ENCODE data around the gene NPHS2.
A peak's percentile ranks its signal among the peaks of the same experiment; 100 is the strongest.
"Not testable (repeated sequence)": the region's sequence is repeated elsewhere in the genome, so short reads cannot be mapped to it uniquely, and the experiment has no call there.

NPHS2 gene

GRCh38 chr1:179558078-179558477, 17.7 kb downstream of the NPHS2 start:
- DNase-seq (no peak), ATAC-seq (peak; percentile 58)
- H3K9me3 Mint-ChIP-seq = no peaks in the 10 kb centered on the region
- H3K4me3 Mint-ChIP-seq = no peak overlapping the region
- H3K27me3 Mint-ChIP-seq = peaks cover 14% of the 10 kb centered on the region
- no peak overlapping the region for H3K27ac Mint-ChIP-seq
- no peaks in the 10 kb centered on the region for H3K4me1 Mint-ChIP-seq

GRCh38 chr1:179554427-179554826, 21.3 kb downstream of the NPHS2 start:
- Mint-ChIP-seq H3K4me1 (peaks cover 8% of the 10 kb centered on the region), H3K9me3 (no peaks in the 10 kb centered on the region), H3K4me3 (no peak overlapping the region), H3K27ac (no peak overlapping the region), H3K27me3 (peaks cover 14% of the 10 kb centered on the region)
- ATAC-seq = no peak
- DNase-seq = no peak

GRCh38 chr1:179550746-179551682, 24.7 kb downstream of the NPHS2 start:
- H3K4me1 Mint-ChIP-seq = peaks cover 8% of the 10 kb centered on the region
- peak overlapping the region in 1 of 2 donors; percentile 64 for H3K27ac Mint-ChIP-seq
- no peaks in the 10 kb centered on the region for H3K9me3 Mint-ChIP-seq
- ATAC-seq (peak; percentile 31), DNase-seq (no peak)
- no peak overlapping the region for H3K4me3 Mint-ChIP-seq
- H3K27me3 Mint-ChIP-seq = peaks cover 8% of the 10 kb centered on the region

GRCh38 chr1:179549368-179549700, 26.4 kb downstream of the NPHS2 start:
- Mint-ChIP-seq H3K27me3 (no peaks in the 10 kb centered on the region), H3K4me1 (peaks cover 8% of the 10 kb centered on the region), H3K27ac (no peak overlapping the region), H3K4me3 (no peak overlapping the region), H3K9me3 (no peaks in the 10 kb centered on the region)
- DNase-seq (no peak), ATAC-seq (no peak)

GRCh38 chr1:179548666-179549367, 26.9 kb downstream of the NPHS2 start:
- Mint-ChIP-seq H3K9me3 (no peaks in the 10 kb centered on the region), H3K27me3 (no peaks in the 10 kb centered on the region), H3K27ac (no peak overlapping the region), H3K4me1 (peaks cover 8% of the 10 kb centered on the region), H3K4me3 (no peak overlapping the region)
- DNase-seq = no peak
- ATAC-seq = no peak

- ATAC-seq (no peak), DNase-seq (no peak)
- Mint-ChIP-seq H3K4me1 (peaks cover 8% of the 10 kb centered on the region), H3K27me3 (peaks cover 7% of the 10 kb centered on the region), H3K27ac (no peak overlapping the region), H3K9me3 (no peaks in the 10 kb centered on the region), H3K4me3 (no peak overlapping the region)
Measured at GRCh38 chr1:179547021-179547535, 28.7 kb downstream of the NPHS2 start.

- no peak overlapping the region for H3K27ac Mint-ChIP-seq
- no peak overlapping the region for H3K4me3 Mint-ChIP-seq
- no peaks in the 10 kb centered on the region for H3K9me3 Mint-ChIP-seq
- no peaks in the 10 kb centered on the region for H3K4me1 Mint-ChIP-seq
- DNase-seq (no peak), ATAC-seq (no peak)
- peaks cover 7% of the 10 kb centered on the region for H3K27me3 Mint-ChIP-seq
Measured at GRCh38 chr1:179545321-179545720, 30.4 kb downstream of the NPHS2 start.

- DNase-seq (no peak), ATAC-seq (no peak)
- Mint-ChIP-seq H3K4me3 (no peak overlapping the region), H3K27me3 (peaks cover 7% of the 10 kb centered on the region), H3K9me3 (peaks cover 7 to 16% of the 10 kb centered on the region in 2 donors), H3K4me1 (no peaks in the 10 kb centered on the region), H3K27ac (no peak overlapping the region)
Measured at GRCh38 chr1:179541774-179542173, 34.0 kb downstream of the NPHS2 start.

GRCh38 chr1:179530352-179530751, 45.4 kb downstream of the NPHS2 start:
- DNase-seq (no peak), ATAC-seq (no peak)
- Mint-ChIP-seq H3K9me3 (peaks cover 0 to 5% of the 10 kb centered on the region in 2 donors), H3K27me3 (no peaks in the 10 kb centered on the region), H3K4me1 (no peaks in the 10 kb centered on the region), H3K27ac (no peak overlapping the region), H3K4me3 (no peak overlapping the region)

GRCh38 chr1:179529482-179530195, 46.1 kb downstream of the NPHS2 start:
- ATAC-seq (no peak), DNase-seq (no peak)
- no peak overlapping the region for H3K4me3 Mint-ChIP-seq
- peaks cover 6% of the 10 kb centered on the region for H3K27me3 Mint-ChIP-seq
- H3K9me3 Mint-ChIP-seq = peaks cover 0 to 5% of the 10 kb centered on the region in 2 donors
- H3K4me1 Mint-ChIP-seq = no peaks in the 10 kb centered on the region
- no peak overlapping the region for H3K27ac Mint-ChIP-seq

- not testable (repeated sequence) for DNase-seq, ATAC-seq, H3K4me1 Mint-ChIP-seq, H3K4me3 Mint-ChIP-seq, H3K27ac Mint-ChIP-seq
- peaks cover 5 to 28% of the 10 kb centered on the region in 2 donors for H3K9me3 Mint-ChIP-seq
- H3K27me3 Mint-ChIP-seq = peaks cover 23% of the 10 kb centered on the region
Measured at GRCh38 chr1:179518544-179518943, 57.2 kb downstream of the NPHS2 start.

GRCh38 chr1:179516976-179517705, 58.6 kb downstream of the NPHS2 start:
- H3K9me3 Mint-ChIP-seq = peaks cover 5 to 35% of the 10 kb centered on the region in 2 donors
- peaks cover 22% of the 10 kb centered on the region for H3K27me3 Mint-ChIP-seq
- ATAC-seq (no peak), DNase-seq (no peak)
- H3K4me3 Mint-ChIP-seq = no peak overlapping the region
- H3K27ac Mint-ChIP-seq = no peak overlapping the region
- H3K4me1 Mint-ChIP-seq = no peaks in the 10 kb centered on the region

GRCh38 chr1:179510038-179510437, 65.7 kb downstream of the NPHS2 start:
- no peak overlapping the region for H3K4me3 Mint-ChIP-seq
- H3K4me1 Mint-ChIP-seq = no peaks in the 10 kb centered on the region
- H3K27me3 Mint-ChIP-seq = peaks cover 7% of the 10 kb centered on the region
- no peak for ATAC-seq
- no peak overlapping the region for H3K27ac Mint-ChIP-seq
- H3K9me3 Mint-ChIP-seq = peaks cover 0 to 22% of the 10 kb centered on the region in 2 donors
- no peak for DNase-seq

- Mint-ChIP-seq H3K4me1 (no peaks in the 10 kb centered on the region), H3K9me3 (peaks cover 0 to 22% of the 10 kb centered on the region in 2 donors), H3K27me3 (peaks cover 7% of the 10 kb centered on the region), H3K27ac (no peak overlapping the region), H3K4me3 (no peak overlapping the region)
- DNase-seq = no peak
- no peak for ATAC-seq
Measured at GRCh38 chr1:179509384-179509783, 66.4 kb downstream of the NPHS2 start.

- no peak for ATAC-seq
- Mint-ChIP-seq H3K4me3 (no peak overlapping the region), H3K27ac (no peak overlapping the region), H3K4me1 (no peaks in the 10 kb centered on the region), H3K27me3 (no peaks in the 10 kb centered on the region), H3K9me3 (no peaks in the 10 kb centered on the region)
- no peak for DNase-seq
Measured at GRCh38 chr1:179506199-179506598, 69.5 kb downstream of the NPHS2 start.

Data from stimulated activated naive CD8-positive, alpha-beta T cell treated with anti-CD3 and anti-CD28 coated beads, Interleukin-15, amount 100 ng/mL, for 72 hours (primary cell).